ENCODE measurements around the gene FGGY.

The FGGY gene

GRCh38 chr1:59499273-59499942, 202.5 kb downstream of the FGGY start:
- Histone ChIP-seq H3K9me3 (ENCODE audit: control insufficient read depth, low read length) (no peaks in the 10 kb centered on the region), H3K4me1 (ENCODE audit: control insufficient read depth, insufficient read depth, low read length) (no peaks in the 10 kb centered on the region), H3K27ac (ENCODE audit: insufficient read depth, low read depth, low read length, poor library complexity, severe bottlenecking) (no peak overlapping the region), H3K27me3 (ENCODE audit: control insufficient read depth, insufficient read depth, low read length, poor library complexity, severe bottlenecking) (no peaks in the 10 kb centered on the region), H3K36me3 (ENCODE audit: control insufficient read depth, insufficient read depth, low read length) (no peaks in the 10 kb centered on the region), H3K4me3 (ENCODE audit: insufficient read depth, low read depth, low read length) (no peak overlapping the region)
- WGBS, 2 experiments = 96 to 98% methylated on average over 5 of the region's 5 CpGs

DNA sequence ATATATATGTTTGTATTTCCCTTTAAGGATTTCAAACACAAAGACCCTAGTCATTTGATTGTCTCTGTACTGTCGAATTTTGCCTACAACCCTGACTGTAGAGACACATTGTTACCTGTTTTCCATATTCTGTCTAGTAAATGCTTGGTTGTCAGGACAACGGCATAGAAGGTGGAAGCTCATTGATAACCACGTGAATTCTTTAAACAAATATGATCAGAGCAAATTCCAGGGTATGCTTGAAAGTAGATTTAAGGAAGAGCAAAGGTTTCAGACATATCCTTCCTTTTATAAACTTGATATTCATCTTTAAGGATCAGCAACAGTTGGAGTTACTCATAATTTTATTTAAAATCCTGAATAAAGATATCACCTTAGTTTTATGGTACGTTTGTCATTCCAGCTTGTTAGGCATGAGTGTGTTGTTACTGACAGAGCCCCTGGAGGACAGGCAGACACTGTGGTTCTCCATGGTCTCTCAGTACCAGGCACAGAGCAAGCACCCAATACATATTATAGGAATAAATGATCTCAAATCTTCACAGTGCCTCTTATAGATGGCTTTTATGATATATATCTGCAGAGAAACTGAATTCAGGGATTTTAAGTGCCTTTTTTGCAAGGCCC, 203.2 kb downstream of the FGGY start:
- Histone ChIP-seq H3K9me3 (ENCODE audit: control insufficient read depth, low read length) (no peaks in the 10 kb centered on the region), H3K4me3 (ENCODE audit: insufficient read depth, low read depth, low read length) (no peak overlapping the region), H3K36me3 (ENCODE audit: control insufficient read depth, insufficient read depth, low read length) (no peaks in the 10 kb centered on the region), H3K27me3 (ENCODE audit: control insufficient read depth, insufficient read depth, low read length, poor library complexity, severe bottlenecking) (no peaks in the 10 kb centered on the region), H3K27ac (ENCODE audit: insufficient read depth, low read depth, low read length, poor library complexity, severe bottlenecking) (no peak overlapping the region), H3K4me1 (ENCODE audit: control insufficient read depth, insufficient read depth, low read length) (no peaks in the 10 kb centered on the region)
- 93 to 95% methylated on average over 4 of the region's 4 CpGs for WGBS, 2 experiments

GRCh38 chr1:59500950-59501742, 204.3 kb downstream of the FGGY start:
- WGBS, 2 experiments = 82 to 94% methylated on average over 4 of the region's 4 CpGs
- Histone ChIP-seq H3K27ac (ENCODE audit: insufficient read depth, low read depth, low read length, poor library complexity, severe bottlenecking) (no peak overlapping the region), H3K27me3 (ENCODE audit: control insufficient read depth, insufficient read depth, low read length, poor library complexity, severe bottlenecking) (no peaks in the 10 kb centered on the region)

GRCh38 chr1:59502009-59502691, 205.3 kb downstream of the FGGY start:
- 95 to 97% methylated on average over 4 of the region's 4 CpGs for WGBS, 2 experiments
- no peaks in the 10 kb centered on the region for H3K27me3 ChIP-seq (ENCODE audit: control insufficient read depth, insufficient read depth, low read length, poor library complexity, severe bottlenecking)
- no peak overlapping the region for H3K4me3 ChIP-seq (ENCODE audit: insufficient read depth, low read depth, low read length)
- H3K9me3 ChIP-seq (ENCODE audit: control insufficient read depth, low read length) = no peaks in the 10 kb centered on the region
- H3K4me1 ChIP-seq (ENCODE audit: control insufficient read depth, insufficient read depth, low read length) = no peaks in the 10 kb centered on the region
- H3K27ac ChIP-seq (ENCODE audit: insufficient read depth, low read depth, low read length, poor library complexity, severe bottlenecking) = no peak overlapping the region
- no peaks in the 10 kb centered on the region for H3K36me3 ChIP-seq (ENCODE audit: control insufficient read depth, insufficient read depth, low read length)

More at GRCh38 chr1:59500950-59501742, 204.3 kb downstream of the FGGY start:
- Histone ChIP-seq H3K36me3 (ENCODE audit: control insufficient read depth, insufficient read depth, low read length) (no peaks in the 10 kb centered on the region), H3K4me3 (ENCODE audit: insufficient read depth, low read depth, low read length) (no peak overlapping the region), H3K9me3 (ENCODE audit: control insufficient read depth, low read length) (no peaks in the 10 kb centered on the region), H3K4me1 (ENCODE audit: control insufficient read depth, insufficient read depth, low read length) (no peaks in the 10 kb centered on the region)

- no peaks in the 10 kb centered on the region for H3K27me3 ChIP-seq (ENCODE audit: control insufficient read depth, insufficient read depth, low read length, poor library complexity, severe bottlenecking)
- no peaks in the 10 kb centered on the region for H3K36me3 ChIP-seq (ENCODE audit: control insufficient read depth, insufficient read depth, low read length)
- H3K9me3 ChIP-seq (ENCODE audit: control insufficient read depth, low read length) = no peaks in the 10 kb centered on the region
- no peak overlapping the region for H3K4me3 ChIP-seq (ENCODE audit: insufficient read depth, low read depth, low read length)
- 96 to 97% methylated on average over 3 of the region's 3 CpGs for WGBS, 2 experiments
- H3K4me1 ChIP-seq (ENCODE audit: control insufficient read depth, insufficient read depth, low read length) = no peaks in the 10 kb centered on the region
- no peak overlapping the region for H3K27ac ChIP-seq (ENCODE audit: insufficient read depth, low read depth, low read length, poor library complexity, severe bottlenecking)
Measured at GRCh38 chr1:59504276-59504675, 207.4 kb downstream of the FGGY start.

DNA sequence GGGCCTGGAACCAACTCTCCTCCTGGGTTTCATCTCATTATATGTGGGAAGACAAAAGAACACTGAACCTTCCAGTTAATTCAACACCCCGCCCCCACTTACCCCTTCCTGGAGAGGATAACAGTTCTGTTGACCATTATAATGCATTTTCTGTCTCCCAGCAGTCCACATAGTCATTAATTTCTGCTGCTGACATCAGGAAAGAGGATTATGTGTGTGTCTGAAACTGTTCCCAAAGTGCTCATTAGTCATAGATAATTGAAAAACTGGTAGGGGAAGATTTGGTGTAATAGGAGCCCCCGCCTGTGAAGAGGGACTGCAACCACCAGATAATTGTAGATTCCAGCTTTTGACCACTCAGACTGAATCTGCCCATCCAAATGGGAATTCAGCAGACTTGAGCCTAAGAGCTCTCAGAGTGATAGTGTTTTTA, 208.7 kb downstream of the FGGY start:
- Histone ChIP-seq H3K27me3 (ENCODE audit: control insufficient read depth, insufficient read depth, low read length, poor library complexity, severe bottlenecking) (no peaks in the 10 kb centered on the region), H3K4me3 (ENCODE audit: insufficient read depth, low read depth, low read length) (no peak overlapping the region), H3K27ac (ENCODE audit: insufficient read depth, low read depth, low read length, poor library complexity, severe bottlenecking) (no peak overlapping the region), H3K9me3 (ENCODE audit: control insufficient read depth, low read length) (no peaks in the 10 kb centered on the region), H3K36me3 (ENCODE audit: control insufficient read depth, insufficient read depth, low read length) (no peaks in the 10 kb centered on the region), H3K4me1 (ENCODE audit: control insufficient read depth, insufficient read depth, low read length) (no peaks in the 10 kb centered on the region)
- WGBS, 2 experiments = 76 to 83% methylated on average over 2 of the region's 2 CpGs

DNA sequence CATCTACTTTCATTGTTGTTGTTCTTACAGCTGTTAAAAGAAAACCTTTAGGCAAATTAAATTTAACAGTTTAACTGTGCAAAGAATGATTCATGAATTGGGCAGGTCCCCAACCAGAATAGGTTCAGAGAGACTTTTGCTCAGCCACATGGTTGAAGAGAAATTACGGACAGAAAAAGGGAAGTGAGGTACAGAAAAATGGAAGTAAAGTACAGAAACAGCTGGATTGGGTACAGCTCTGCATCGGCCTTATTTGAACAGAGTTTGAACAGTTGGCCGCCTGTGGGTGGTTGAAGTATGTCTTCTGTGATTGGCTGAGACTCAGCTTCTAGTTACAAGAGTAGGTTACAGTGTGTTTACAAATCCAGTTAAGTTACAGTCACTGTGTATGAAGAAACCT, 210.1 kb downstream of the FGGY start:
- no peaks in the 10 kb centered on the region for H3K27me3 ChIP-seq (ENCODE audit: control insufficient read depth, insufficient read depth, low read length, poor library complexity, severe bottlenecking)
- no peaks in the 10 kb centered on the region for H3K4me1 ChIP-seq (ENCODE audit: control insufficient read depth, insufficient read depth, low read length)
- no peak overlapping the region for H3K4me3 ChIP-seq (ENCODE audit: insufficient read depth, low read depth, low read length)
- no peaks in the 10 kb centered on the region for H3K36me3 ChIP-seq (ENCODE audit: control insufficient read depth, insufficient read depth, low read length)
- no peak overlapping the region for H3K27ac ChIP-seq (ENCODE audit: insufficient read depth, low read depth, low read length, poor library complexity, severe bottlenecking)
- no peaks in the 10 kb centered on the region for H3K9me3 ChIP-seq (ENCODE audit: control insufficient read depth, low read length)
- 91 to 93% methylated on average over 3 of the region's 3 CpGs for WGBS, 2 experiments

DNA sequence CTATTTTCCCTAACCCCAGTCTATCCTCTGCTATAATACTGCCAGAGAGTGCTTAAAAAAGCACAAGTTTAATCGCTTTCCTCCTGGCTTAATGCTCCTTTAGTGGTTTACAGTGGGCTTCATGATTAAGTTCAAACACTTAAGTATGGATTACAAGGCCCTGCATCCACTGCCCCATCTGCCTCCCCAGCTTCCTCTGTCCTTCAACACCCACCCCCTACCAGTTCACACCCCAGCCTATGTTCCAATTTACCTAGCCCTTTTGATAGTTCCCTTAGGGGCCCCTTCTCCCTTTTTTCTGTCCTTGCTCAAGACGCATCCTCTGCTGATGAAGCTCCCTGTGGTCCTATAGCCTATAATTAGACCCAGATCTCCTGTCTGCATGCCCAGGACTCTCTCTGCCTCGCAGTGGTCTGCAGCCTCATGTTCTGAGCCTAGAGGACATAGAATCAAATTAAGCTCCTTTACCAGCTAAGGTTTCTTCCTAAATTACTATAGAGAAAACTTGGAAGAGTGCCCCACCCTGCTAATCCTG, 212.5 kb downstream of the FGGY start:
- Histone ChIP-seq H3K9me3 (ENCODE audit: control insufficient read depth, low read length) (no peaks in the 10 kb centered on the region), H3K27ac (ENCODE audit: insufficient read depth, low read depth, low read length, poor library complexity, severe bottlenecking) (no peak overlapping the region), H3K4me1 (ENCODE audit: control insufficient read depth, insufficient read depth, low read length) (no peaks in the 10 kb centered on the region), H3K27me3 (ENCODE audit: control insufficient read depth, insufficient read depth, low read length, poor library complexity, severe bottlenecking) (no peaks in the 10 kb centered on the region), H3K4me3 (ENCODE audit: insufficient read depth, low read depth, low read length) (no peak overlapping the region), H3K36me3 (ENCODE audit: control insufficient read depth, insufficient read depth, low read length) (no peaks in the 10 kb centered on the region)
- 90 to 92% methylated on average over 3 of the region's 3 CpGs for WGBS, 2 experiments

DNA sequence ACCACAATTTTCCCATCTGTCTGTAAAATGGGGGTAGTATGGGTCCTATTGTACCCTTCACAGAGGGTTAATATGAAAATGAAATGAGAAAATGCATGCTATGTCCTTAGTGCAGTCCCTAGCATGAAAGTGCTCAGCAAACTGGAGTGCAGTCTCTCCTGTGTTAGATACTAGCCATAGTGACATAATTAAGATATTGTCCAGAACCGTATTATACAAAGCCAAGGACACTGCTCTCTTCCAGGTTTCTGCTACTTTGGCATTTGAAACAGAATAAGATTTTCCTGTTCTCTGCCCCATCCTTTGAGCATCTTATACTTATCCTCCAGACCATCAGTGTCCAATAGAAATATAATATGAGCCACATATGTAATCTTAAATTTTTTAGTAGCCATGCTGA, 213.4 kb downstream of the FGGY start:
- no peak overlapping the region for H3K4me3 ChIP-seq (ENCODE audit: insufficient read depth, low read depth, low read length)
- 91 to 93% methylated on average over 1 of the region's 1 CpG for WGBS, 2 experiments
- no peaks in the 10 kb centered on the region for H3K27me3 ChIP-seq (ENCODE audit: control insufficient read depth, insufficient read depth, low read length, poor library complexity, severe bottlenecking)
- H3K9me3 ChIP-seq (ENCODE audit: control insufficient read depth, low read length) = no peaks in the 10 kb centered on the region
- H3K4me1 ChIP-seq (ENCODE audit: control insufficient read depth, insufficient read depth, low read length) = no peaks in the 10 kb centered on the region
- H3K36me3 ChIP-seq (ENCODE audit: control insufficient read depth, insufficient read depth, low read length) = no peaks in the 10 kb centered on the region
- no peak overlapping the region for H3K27ac ChIP-seq (ENCODE audit: insufficient read depth, low read depth, low read length, poor library complexity, severe bottlenecking)

Data from ectodermal cell (in vitro differentiated cells).